Measurements from ENCODE around the gene COL4A2.
"Not testable (repeated sequence)": the region's sequence is repeated elsewhere in the genome, so short reads cannot be mapped to it uniquely, and the experiment has no call there.

COL4A2 gene

DNA sequence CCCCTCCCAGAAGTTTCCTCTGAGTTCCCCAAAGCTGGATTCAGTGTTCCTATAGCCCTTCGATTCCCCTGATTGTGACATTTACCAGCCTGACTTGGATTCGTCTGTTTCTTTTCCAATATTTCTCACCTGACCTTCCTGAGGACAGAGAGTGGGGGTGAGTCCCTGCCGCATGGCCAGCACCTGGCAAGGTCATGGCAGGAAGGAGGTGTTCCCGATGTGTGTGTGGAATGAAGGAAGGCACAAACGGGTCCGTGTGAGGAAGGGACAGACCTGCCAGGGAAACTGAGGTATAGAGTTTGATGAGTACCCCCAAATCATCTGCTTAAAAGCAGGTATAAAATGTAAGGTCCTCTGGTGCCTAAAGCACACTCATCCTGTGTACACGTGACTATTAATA lies 3.4 kb upstream of the COL4A2 start:
- in situ Hi-C loops (cut with MboI; ENCODE audit: low pct_unique_long_range_greater_than_20kb, low sequenced_read_pairs), result no loop called here
- no peak for DNase-seq

DNA sequence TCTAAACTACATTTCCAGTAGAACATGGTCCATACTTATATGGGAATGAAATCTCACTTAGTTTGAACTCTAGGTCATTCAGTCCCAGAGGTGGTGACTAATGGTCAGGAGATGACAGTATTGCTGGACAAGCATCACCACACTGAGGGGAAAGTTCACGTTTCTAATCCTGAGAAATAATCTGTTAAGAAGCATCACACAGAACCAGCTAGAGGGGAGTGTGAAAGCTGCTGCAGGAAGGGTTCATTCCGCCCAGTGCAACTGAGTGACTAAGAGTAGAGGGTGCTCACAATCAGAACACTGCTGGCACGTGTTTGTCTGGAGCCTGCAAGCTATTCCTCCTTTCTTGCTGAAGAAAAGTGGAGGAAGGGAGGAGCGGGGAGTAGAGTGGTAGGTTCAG lies 2.8 kb upstream of the COL4A2 start:
- no peak for DNase-seq
- in situ Hi-C loops (cut with MboI; ENCODE audit: low pct_unique_long_range_greater_than_20kb, low sequenced_read_pairs), result no loop called here

DNA sequence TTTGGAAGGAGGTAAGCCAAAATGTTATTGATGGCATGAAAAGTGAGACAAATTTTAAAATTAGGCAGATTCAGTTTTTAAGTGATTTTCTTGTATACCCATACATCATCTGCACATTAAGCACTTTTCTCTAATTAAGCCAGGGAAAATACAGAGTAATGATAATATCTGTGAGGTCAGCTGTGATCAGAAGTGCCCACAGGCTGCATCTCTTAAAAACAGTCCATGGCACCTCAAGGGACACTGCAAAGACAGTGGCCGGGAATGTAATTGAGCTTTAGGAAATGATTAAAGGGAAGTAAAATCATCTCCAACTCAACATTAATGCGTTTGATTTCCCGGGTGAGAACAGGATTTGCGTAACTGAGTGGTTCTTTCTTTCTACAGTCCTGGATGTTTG lies 2.1 kb upstream of the COL4A2 start:
- no peak for DNase-seq
- in situ Hi-C loops (cut with MboI; ENCODE audit: low pct_unique_long_range_greater_than_20kb, low sequenced_read_pairs), result no loop called here

DNA sequence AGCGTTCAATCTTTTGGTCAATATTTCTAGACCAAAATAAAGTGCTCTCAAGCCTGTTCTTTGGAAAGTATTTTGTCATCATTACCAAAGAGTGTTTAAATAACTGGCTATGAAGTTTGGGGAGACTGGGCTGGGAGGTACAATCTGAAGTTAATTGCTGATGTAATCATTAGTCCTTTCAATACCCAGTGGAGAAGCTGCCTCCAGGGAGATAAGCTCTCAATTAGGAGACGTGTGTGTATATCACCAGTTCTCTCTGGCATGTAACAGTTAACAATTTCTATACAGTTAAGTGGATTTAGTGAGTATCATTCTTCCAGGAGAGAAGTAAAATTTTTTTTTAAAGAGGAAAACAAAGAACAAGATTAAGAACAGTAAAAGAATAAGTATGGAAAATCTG lies 1.5 kb upstream of the COL4A2 start:
- in situ Hi-C loops (cut with MboI; ENCODE audit: low pct_unique_long_range_greater_than_20kb, low sequenced_read_pairs), result no loop called here
- DNase-seq, result no peak

DNA sequence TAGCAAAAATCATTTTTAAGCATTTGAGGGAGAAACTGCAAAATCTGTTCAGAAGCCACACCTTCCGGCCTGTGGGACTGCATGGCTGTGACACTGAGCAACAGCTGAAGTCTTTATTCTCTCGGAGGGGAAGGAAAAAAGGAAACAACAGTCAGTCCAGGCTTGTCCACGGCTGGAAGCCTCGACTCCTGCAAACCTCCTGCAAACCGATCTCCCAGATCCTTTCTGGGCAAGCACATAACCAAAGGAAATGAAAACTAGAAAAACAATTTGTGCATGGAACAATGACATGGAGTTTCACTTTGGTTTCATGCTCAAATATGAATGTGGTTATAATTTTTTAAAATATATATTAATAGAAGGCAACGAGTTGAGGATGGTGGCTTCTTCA lies 1.1 kb upstream of the COL4A2 start:
- in situ Hi-C loops (cut with MboI; ENCODE audit: low pct_unique_long_range_greater_than_20kb, low sequenced_read_pairs), result no loop called here
- no peak for DNase-seq

DNA sequence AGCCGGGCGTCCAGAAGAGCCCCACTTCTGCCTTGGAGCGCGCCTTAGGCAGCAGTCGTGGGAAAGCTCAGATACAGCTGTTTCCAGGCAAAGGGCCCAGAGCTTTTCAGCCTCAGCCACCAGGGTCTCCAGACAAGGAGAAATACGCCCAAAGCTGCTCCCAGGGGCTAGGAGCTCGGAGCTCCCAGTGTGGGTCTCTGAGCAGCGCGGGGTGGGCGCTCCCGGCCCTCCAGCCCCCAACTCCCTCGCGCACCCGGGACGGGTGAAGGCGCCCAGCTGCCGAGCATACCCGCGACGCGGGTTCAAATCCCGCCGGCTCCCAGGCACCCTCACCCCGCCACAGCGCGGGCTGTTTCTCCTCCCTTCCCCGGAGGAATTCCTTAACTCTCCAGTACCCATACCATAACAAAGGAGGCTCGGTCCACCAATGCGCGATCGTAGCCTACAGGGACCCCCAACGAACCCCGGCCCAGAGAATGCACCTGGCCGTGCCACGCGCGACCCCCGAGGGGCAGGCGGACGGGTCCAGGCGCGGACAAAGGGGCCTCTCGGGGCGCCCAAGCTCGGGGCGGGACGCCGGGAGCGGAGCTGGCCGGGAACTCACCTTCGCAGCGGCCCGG lies 634 bp upstream of the COL4A2 start:
- in situ Hi-C loops (cut with MboI; ENCODE audit: low pct_unique_long_range_greater_than_20kb, low sequenced_read_pairs), result no loop called here
- DNase-seq, result no peak

DNA sequence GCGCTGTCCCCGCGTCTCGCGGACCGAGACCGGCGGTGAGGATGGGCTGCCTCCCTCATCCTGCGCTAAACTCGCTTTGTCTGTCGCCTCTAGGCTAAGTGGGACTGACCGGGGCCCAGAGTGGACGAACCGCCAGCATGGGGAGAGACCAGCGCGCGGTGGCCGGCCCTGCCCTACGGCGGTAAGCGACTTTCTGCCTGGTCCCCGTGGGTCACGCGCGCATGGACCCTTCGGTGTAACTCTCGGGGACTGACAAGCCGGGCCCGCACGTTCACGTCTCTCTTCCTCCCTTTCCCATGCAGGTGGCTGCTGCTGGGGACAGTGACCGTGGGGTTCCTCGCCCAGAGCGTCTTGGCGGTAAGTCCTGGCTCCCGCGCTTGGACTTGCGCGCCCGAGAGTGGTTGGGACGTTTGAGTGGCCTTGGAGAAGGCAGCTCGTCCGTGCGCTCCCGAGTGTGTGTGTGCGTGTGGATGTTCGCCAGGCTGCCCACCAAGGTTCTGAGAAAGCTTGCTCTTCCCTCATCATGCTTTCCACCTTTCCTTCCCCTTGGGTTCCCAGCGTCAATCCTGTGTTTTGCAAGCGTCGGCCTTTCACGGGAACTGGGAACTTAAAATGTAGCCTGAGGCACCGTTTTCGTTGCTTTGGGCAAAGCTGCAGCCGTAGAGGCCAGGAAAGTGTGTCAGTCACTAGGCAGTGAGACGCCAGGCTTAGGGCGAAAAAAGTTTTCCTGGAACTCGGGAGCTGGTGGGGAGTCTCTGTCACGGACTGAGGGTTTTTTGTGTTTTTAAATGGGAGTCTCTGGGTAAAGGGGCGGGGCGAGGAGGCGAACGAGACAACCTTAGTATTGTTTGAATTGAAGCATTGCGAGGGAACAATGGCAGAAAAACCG lies 927 bp downstream of the COL4A2 start:
- no peak for DNase-seq

DNA sequence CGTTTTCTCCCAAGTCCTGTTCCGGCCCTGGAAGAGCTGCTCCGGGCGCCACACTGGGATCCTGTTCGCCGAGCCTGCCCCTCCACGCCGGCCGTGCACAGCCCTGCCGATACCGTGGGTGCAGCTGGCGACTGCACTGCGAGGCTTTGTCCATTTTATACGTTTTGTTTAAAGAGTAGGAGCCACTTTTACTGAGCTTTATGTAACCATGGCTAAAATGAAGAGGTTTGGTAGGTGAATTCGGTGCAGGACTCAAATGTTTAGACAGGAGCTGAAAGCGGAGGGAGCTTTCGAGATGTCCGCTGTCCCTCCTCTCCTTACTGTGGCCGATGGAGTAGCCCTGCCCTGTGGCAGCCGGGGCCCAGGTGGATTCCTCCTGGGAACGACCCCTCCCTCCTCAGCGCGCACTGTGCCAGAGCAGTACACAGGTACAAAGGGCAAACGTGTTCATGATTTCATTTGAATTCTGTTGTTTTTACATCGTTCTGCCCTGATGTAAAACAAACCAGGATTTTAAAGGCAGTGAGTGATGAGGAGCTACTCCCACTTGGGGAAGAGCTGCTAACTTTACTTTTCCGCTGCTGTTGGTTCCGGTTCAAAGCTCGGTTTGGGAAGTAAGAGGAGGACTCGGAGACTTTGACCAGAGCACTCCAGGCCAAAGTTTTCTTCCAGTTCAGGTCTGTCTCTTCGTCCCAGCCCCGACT lies 1.7 kb downstream of the COL4A2 start:
- DNase-seq, result no peak
- in situ Hi-C loops (cut with MboI; ENCODE audit: low pct_unique_long_range_greater_than_20kb, low sequenced_read_pairs), result no loop called here

More for the DNA sequence above, 927 bp downstream of the COL4A2 start:
- in situ Hi-C loops (cut with MboI; ENCODE audit: low pct_unique_long_range_greater_than_20kb, low sequenced_read_pairs), result no loop called here

DNA sequence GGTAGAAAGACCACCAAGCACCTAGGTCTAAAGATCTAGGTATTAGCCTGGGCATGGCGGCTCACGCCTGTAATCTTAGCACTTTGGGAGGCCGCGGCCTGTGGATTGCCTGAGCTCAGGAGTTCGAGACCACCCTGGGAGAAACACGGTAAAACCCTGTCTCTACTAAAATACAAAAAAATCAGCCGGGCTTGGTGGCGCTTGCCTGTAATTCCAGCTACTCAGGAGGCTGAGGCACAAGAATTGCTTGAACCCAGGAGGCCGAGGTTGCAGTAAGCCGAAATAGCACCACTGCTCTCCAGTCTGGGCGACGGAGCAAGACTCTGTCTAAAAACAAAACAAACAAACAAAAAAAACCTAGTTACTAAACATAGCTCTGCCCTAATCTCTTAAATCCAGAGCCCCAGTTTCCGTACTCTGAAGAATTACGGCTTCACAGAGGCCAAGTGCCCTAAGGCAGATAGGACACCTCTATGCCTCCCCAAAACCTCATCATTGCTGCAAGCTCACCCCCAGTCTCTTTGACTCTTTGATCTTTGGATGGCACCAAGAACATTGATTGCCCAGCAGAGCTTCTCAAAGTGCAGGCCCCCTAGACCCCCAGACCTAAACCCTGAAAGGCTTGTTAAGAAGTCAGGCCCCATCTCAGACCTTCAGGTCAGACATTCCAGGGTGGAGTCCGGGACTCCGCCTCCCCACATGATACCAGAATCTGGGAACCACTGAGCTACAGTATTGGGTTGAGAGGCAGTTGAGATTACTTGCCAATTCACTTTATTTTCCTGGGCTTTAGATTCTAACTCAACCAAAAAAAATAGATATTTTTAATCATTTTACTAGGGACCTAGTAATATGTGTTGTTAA lies 2.8 kb downstream of the COL4A2 start:
- in situ Hi-C loops (cut with MboI; ENCODE audit: low pct_unique_long_range_greater_than_20kb, low sequenced_read_pairs), result no loop called here
- no peak for DNase-seq

DNA sequence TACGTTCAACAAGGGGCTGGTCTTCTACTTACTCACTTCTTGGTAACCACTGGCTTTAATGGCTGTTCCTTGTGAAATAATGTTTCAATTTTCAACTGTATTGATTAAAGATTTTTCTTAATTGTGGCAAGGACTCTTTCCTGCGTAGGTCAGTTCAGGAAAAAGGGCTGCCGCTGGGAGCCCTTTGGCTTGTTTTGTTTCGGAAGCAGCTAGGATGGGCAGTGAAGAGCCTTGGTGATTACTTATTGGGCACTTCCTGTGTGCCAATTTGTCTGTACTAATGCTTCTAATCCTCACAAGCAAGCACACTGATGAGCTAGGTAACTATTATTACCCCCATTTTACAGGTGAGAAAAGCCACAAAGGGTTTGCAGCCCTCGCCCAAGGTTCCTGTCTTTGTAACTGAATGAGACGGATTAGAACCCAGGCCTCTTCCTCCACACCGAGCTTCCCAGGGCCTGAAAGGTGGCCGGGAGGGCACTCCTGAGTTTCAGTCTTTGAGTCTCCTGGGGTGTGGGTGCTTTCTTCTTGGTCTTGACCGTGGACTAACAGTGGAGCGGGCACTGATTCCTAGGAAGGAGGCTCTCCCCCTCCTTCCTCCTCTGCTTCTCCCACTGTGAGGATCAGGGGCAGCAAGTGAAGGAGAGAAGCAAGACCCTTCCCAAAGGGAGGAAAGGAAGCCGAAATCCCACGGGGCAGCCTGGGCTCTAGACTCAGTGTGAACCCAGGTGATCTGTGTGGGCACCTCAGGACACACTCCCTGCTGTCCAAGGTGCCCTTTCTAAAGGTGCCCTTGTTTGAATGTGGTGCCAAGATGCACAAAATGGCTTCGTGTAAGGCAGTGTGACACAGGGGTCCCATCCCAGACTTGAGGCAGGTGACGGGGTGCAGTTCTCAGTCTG lies 3.7 kb downstream of the COL4A2 start:
- in situ Hi-C loops (cut with MboI; ENCODE audit: low pct_unique_long_range_greater_than_20kb, low sequenced_read_pairs), result no loop called here
- no peak for DNase-seq

DNA sequence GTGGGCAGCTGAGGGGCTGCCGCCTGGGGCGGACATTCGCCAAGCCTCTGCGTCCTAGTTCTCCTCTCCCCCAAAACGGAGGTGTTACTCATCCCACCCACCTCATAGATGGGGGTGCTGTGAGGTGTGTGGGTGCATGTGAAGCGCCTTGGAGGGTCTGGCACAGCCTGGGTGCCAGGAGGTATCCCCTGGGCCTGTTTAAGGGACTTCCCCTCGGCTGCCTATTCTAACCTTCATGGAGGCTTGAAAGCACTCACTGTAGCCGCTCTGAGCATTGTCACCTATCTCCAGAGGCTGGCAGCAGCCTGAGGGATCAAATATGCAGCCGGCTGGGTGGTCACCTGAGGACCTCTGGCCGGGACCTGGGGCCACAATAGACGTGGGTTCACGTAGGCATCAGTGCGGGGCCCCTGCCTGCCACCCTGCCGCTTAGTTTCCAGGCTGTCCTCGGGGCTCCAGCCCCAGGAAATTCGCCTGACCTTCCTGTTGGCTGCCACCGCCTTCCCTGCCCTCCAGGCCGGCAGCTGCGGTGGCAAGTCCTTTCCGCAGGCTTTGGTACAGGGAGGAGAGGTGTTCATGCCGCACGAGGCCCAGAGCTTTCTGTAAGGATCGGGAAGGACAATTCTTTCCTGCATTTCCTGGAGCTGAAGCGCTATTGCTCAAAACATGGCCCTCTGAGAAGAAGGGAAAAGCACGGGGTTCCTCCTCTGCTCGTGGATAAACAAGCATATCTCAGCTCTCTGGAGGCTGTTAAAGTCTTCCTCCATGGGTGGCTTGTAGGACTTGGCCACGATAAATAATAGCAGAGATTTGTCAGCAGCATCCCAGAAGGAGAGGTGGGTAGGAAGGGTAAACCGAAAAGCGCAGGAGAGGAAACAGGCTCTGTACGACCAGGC lies 4.6 kb downstream of the COL4A2 start:
- DNase-seq, result no peak
- in situ Hi-C loops (cut with MboI; ENCODE audit: low pct_unique_long_range_greater_than_20kb, low sequenced_read_pairs), result no loop called here

DNA sequence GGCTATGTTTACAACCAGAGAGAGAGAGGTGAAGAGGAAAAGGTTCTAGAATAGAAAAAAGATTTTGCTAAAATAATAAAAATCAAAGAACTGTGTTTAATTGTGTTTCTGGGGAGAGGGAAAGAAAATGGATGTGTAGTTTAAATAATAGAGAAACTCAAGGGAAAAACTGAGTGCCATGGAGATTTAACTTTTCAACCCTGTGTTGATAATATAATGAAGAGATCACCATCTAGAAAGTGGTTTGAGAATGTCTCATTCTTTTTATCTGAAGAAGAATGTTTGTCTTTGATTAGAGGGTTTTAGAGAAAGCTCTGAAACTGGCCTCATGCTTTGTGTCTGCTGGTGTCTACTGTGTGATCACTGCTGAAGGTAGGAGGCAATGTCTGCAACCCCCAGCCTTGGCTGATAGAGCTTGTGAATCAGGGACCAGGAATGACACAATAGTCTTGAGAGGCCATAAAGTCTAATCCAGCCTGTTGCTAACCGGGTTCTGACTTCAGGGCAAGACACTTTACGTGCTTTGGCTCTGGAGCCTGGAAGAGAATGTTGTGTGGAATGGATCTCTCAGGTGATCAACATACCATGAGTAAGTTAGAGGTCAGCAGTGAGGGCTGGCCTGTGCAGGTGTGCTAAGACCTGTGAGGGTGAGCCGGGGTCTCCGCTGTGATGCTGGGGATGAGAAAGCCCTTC lies 5.4 kb downstream of the COL4A2 start:
- no peak for DNase-seq
- in situ Hi-C loops (cut with MboI; ENCODE audit: low pct_unique_long_range_greater_than_20kb, low sequenced_read_pairs), result no loop called here

DNA sequence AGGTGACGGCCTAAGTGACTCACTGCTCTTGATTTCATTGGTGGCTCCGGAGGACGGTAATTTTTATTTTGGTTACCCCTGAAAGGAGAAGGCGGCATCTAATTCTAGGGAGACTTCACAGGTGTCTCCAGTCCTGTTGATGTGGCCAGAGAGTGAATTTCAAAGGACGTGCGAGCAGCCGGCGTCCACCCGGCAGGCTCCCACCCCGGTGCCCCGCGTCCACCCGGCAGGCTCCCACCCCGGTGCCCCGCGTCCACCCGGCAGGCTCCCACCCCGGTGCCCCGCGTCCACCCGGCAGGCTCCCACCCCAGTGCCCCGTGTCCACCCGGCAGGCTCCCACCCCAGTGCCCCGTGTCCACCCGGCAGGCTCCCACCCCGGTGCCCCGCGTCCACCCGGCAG lies 6.2 kb downstream of the COL4A2 start:
- in situ Hi-C loops (cut with MboI; ENCODE audit: low pct_unique_long_range_greater_than_20kb, low sequenced_read_pairs); DNase-seq: not testable (repeated sequence)

DNA sequence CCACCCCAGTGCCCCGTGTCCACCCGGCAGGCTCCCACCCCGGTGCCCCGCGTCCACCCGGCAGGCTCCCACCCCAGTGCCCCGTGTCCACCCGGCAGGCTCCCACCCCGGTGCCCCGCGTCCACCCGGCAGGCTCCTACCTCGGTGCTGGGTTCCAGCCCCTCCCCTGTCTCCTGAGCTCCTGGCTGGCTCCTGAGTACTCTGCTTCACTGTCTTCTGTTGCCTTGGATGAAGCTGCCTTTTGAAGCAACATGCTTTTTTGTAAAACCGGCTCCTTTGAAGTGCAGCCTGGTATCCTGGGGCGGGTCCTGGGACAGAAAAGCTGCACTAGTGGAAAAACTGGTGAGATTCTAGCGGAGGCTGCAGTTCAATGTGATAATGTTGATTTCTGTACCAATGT lies 6.6 kb downstream of the COL4A2 start:
- in situ Hi-C loops (cut with MboI; ENCODE audit: low pct_unique_long_range_greater_than_20kb, low sequenced_read_pairs), result not testable (repeated sequence)

DNA sequence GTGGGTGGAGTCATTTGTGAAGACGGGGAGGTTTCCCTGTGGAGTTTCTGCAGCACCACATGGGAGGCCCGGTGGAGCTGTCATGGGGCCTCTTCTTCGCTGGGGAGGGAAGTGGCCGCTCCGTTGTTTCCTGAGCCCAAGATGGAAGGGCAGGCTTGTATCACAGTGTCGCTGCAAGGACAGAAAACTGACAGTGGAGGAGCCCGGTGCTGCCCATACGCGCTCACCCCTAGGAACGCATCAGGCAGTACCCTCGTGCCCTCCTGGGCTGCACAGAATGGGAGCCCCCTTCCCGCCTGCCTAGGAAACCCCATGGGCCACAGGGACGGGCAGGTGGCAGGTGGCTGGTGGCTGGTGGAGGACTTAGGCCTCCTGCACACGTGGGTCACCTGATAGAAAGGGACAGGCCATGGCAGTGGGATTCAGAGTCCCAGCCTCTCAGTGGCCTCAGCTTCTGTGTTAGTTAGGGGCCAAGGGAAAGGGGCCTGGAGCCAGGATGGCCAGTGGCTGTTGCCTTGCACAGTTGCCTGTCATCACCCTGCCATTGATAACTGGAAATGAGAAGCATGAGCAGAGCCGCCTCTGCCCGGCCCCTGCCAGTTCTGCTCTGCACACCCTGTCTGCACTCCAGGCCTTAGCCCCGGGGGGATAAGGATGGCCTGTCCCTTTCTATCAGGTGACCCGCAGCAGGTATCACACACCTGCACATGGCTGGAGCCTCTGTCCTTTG lies 7.6 kb downstream of the COL4A2 start:
- in situ Hi-C loops (cut with MboI; ENCODE audit: low pct_unique_long_range_greater_than_20kb, low sequenced_read_pairs), result no loop called here
- DNase-seq, result no peak

More for the DNA sequence above, 6.6 kb downstream of the COL4A2 start:
- not testable (repeated sequence) for DNase-seq

DNA sequence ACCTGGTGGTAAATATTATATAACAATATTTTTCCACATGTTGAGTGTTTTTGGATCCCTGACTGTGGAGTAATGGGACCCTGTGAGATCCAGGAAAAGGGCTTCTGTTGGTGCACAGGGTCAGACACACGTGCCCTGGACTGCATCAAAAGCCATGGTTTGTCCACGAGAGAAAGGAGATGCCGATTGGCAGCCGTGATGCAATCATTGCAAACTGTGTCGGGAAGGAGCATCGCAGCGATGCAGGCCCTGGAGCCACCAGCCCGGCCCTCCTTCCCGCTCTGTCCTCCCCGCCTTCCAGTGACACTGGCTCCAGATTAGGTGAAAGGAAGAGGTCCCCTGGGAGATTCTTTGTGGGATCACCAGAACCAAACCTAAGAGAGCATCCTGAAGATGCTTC lies 9.1 kb downstream of the COL4A2 start:
- DNase-seq, result no peak

More for the DNA sequence above, 9.1 kb downstream of the COL4A2 start:
- in situ Hi-C loops (cut with MboI; ENCODE audit: low pct_unique_long_range_greater_than_20kb, low sequenced_read_pairs), result no loop called here

Measured in KBM-7 (cell line).